NCI-H1048 (cell line): ENCODE results near the gene NPLOC4.
"Not testable (repeated sequence)": the region's sequence is repeated elsewhere in the genome, so short reads cannot be mapped to it uniquely, and the experiment has no call there.

Source experiments
- DNase-seq: peaks from one replicate; lab custom pipeline; 2025; lab: John Stamatoyannopoulos, UW

The NPLOC4 gene

DNA sequence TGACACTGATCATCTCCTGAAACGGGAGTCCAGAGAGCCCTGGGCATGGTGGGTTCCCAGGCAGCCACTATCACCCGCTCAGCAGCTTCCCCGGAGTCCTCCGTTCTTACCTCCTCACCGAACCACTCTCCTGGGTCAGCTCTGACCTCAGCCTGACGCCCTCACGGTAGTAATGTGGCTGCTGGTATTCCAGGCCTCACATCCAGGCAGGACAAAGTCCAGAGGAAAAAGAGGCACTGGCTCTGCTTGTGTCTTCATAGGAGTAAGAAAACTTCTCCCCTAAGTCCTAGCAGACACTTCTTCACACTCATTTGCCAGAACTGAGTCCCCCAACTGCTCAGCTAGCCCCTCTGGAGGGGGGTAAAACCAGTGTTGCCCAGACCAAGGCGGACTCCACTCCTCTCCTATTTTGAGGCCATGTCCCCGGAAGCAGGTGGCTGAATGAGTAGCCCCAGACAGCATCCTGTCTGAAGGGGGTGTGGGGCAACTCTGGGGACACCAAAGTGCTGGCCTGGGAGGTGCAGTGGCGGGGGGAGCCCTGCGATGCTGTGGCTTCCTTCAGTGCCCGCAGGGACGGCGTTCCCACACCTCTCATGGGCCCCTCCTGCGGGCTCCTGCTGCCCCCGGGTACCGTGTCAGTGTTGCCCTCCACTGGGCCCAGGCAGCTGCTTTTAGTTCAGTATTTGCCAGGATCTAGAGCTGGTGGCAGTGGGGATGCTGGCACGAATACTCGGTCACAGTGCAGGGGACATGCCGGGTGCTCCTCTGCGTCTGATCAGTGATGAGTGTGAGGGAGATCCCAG lies 103.4 kb downstream of the NPLOC4 start:
- DNase-seq: no peak

DNA sequence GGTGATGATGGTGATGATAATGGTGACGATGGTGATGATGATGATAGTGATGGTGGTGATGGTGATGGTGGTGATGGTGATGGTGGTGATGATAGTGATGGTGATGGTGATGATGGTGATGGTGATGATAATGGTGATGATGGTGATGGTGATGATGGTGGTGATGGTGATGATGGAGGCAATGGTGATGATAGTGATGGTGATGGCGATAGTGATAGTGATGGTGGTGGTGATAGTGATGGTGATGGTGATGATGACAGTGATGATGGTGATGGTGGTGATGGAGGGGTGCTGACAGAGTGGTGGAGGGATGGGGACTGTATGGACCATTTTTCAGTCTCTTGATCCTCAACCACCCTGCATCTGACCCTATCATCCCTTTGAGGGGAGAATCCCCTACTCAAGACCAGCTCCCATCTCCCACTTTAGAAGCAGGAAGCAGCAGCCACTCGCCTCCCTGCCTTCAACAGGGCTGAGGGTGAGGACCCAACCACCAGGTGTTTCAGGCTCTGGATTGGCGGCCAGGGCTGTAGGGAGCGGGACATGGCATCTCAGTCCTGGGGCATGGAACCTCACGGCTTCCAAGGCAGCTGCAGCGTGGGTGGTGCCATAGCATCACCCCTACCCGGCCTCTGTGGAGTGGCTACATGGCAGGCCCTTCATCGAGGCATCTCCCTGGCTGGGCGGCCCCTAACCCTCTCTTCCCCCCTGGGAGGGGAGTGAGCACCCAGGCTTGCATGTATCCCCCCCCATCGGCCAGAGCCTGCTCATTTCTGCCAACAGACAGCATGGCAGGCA lies 104.2 kb downstream of the NPLOC4 start:
- no peak for DNase-seq

DNA sequence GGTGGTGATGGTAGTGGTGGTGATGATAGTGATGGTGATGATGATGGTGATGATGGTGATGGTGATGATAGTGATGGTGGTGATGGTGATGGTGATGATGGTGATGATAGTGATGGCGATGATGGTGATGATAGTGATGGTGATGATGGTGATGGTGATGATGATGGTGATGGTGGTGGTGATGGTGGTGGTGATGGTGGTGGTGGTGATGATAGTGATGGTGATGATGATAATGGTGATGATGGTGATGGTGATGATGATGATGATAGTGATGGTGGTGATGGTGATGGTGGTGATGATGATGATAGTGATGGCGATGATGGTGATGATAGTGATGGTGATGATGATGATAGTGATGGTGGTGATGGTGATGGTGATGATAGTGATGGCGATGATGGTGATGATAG lies 104.9 kb downstream of the NPLOC4 start:
- not testable (repeated sequence) for DNase-seq

DNA sequence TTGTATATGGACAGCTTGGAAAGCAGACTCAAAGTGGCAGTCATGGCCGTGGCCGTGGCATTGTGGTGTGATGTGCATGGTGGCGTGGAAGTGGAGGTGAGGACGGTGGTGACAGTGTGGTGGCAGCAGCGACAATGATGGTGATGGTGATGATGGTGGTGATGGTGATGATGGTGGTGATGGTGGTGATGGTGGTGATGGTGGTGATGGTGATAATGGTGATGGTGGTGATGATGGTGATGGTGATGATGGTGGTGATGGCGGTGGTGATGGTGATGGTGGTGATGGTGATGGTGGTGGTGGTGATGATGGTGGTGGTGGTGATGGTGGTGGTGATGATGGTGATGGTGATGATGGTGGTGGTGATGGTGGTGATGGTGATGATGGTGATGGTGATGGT lies 105.9 kb downstream of the NPLOC4 start:
- DNase-seq: not testable (repeated sequence)

DNA sequence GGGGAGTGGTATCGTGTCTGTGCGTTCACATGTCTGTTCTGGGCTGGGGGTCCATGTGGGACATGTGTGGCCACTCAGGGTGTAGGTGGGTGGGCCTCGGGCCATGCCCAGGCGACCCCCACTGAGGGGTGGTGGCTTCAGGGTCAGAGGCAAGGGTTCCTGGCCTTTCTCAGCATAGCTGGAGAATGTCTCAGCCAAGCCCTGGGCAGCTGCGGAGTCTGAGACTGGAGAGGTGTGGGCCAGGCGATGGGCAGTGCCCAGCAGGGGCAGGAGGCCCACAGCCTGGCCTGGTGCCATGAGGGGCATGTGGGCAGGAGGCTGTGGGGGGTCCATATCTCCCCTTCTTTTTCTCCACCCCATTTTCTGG lies 107.5 kb downstream of the NPLOC4 start:
- DNase-seq: no peak

DNA sequence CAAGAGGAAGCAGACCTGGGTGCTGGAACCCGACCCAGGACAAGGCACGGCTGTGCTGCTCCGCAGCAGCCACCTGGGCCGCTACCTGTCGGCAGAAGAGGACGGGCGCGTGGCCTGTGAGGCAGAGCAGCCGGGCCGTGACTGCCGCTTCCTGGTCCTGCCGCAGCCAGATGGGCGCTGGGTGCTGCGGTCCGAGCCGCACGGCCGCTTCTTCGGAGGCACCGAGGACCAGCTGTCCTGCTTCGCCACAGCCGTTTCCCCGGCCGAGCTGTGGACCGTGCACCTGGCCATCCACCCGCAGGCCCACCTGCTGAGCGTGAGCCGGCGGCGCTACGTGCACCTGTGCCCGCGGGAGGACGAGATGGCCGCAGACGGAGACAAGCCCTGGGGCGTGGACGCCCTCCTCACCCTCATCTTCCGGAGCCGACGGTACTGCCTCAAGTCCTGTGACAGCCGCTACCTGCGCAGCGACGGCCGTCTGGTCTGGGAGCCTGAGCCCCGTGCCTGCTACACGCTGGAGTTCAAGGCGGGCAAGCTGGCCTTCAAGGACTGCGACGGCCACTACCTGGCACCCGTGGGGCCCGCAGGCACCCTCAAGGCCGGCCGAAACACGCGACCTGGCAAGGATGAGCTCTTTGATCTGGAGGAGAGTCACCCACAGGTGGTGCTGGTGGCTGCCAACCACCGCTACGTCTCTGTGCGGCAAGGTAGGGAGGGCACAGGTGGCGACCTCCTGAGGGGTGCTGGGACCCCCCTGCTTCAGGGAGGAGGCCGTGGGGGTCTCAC lies 108.1 kb downstream of the NPLOC4 start:
- DNase-seq: no peak

DNA sequence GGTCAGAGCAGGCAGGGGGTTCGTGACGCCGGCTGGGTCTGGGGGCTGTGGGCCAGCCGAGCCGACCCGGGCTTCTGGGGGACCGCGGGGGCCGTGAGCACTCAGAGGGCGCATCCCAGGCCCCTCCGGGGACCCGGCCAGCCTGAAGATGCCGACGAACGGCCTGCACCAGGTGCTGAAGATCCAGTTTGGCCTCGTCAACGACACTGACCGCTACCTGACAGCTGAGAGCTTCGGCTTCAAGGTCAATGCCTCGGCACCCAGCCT lies 108.6 kb downstream of the NPLOC4 start:
- DNase-seq: no peak

DNA sequence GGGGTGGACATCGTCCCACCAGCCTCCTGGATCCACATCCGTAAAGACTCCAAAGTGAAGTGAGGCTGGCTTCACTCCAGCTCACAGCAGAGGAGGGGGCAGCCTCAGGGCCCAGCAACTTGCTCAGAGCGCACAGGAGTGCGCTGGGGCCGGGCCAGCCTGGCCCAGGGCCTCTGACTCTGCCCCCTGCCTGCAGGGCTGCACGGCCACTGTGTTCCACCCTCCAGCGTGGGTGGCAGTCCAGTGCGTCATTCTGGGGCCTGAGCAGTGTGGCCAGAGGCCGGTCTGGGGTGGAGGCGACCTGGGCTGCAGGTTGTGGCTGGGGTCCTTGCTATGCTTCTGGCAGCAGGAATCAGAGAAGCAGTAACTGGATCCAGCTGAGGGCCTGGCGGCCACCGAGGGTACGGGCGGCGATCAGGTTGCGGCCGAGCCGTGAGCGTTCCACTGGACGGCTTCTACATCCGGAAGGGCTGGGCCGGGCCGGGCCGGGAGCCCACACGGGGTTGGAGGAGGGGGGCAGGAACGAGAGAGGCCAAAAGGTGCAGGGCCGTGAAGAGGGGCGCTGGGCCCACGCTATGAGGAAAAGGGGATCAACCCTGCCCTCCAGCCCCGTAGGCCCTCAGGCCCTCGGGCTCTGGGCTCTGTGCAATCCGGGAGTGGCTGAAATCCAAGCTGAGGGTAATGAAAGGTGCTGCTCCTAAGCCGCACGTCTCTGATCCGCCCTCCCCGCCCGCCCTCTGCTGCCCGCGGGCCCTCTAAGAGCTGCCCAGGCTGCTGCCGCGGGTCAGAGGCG lies 109.1 kb downstream of the NPLOC4 start, which contains the start of gene FSCN2:
Gene FSCN2, plus strand, starts transcription at position 787 of the 793 bp plus-strand sequence. CDS start 155 bp downstream, outside the sequence.
- DNase-seq: no peak

DNA sequence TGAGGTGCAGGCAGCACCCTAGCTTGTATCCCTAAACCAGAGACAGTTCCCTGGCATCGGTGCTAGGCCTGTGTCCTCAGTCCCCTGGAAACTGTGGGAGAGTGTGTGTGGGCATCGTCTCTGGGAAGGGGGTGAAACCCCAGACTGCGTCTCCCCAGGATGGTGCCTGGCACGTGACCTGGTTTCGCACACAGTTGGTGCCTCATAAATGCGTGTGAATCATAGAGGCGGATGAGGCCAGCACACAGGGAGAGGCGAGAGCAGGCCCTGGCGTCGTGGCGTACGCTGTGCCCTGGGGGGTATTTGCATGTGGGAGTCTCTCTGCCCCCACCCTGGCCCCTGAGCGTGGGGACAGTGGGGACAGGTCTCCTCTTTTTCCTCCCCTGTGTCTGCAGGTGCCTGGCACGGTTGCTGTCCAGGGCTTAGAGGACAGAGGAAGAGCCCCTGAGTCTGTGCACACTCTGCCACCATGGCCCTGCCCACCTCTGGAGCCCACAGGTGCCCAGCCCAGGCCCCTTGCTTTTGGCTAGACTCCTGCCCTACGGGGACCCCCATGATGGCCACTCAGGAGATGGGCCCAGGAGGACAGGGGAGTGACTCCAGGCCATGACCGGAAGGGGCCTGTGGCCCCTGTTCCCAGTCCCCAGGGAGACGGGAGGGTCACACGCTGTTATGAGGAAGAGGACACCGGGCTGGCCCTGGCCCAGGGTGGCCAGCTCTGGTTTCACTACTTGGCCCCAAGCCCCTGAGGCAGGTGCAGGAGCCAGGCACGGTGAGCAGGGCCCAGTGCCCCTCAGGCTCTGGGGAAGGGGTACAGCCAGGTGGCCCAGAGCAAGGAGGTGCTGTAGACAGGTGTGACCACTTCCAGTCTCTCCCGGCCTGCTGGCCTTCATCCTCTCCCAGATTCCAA lies 110.0 kb downstream of the NPLOC4 start:
- no peak for DNase-seq

DNA sequence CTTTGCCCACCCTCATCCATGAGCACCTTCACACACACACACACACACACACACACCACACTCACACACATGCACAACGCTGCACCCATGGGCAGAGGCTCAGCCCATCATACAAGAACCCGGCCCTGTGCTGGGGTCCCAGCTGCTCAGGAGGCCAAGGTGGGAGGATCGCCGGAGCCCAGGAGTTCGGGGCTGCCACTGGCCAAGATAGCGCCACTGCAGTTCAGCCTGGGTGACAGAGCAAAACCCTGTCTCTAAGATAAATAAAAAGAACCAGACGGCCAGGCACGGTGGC lies 112.1 kb downstream of the NPLOC4 start:
- DNase-seq: no peak

DNA sequence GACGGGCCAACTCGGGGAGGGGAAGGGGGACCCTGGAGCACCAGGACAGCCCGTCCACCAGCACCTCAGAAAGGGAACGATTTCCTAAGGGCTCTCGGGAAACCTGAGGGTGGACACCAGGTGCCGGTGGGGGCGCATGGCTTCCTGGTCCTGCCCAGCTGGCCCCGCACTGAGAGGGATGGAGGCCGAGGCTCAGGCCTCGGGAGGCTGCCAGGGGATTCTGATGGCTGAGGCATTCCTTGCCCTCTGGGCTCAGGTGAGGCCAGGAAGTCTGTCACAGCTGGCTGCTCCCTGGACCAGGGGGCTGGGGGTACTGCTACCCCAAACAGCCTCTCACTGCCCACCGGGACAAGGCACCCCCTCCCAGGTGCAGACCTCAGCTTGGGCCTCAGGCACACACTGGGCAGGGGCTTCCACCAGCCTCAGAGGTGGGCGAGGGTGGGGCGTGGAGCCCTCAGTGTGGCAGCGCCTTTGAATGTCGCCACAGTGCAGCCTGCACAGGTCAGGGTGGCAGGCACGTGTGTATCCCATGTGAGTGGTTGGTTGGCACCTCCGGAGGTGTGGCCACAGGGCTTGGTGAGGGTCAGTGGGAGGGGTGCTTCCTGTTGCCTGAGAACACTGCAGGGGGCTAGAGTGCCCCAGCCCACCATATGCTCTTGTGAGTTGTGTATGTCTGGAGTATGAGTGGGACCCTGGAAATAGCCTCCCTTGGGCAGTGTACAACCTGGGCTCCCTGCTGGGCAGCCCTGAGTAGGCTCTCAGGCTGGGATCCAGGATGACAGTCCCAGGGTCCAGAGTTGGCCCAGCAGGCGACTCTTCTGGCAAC lies 112.7 kb downstream of the NPLOC4 start:
- DNase-seq: no peak

DNA sequence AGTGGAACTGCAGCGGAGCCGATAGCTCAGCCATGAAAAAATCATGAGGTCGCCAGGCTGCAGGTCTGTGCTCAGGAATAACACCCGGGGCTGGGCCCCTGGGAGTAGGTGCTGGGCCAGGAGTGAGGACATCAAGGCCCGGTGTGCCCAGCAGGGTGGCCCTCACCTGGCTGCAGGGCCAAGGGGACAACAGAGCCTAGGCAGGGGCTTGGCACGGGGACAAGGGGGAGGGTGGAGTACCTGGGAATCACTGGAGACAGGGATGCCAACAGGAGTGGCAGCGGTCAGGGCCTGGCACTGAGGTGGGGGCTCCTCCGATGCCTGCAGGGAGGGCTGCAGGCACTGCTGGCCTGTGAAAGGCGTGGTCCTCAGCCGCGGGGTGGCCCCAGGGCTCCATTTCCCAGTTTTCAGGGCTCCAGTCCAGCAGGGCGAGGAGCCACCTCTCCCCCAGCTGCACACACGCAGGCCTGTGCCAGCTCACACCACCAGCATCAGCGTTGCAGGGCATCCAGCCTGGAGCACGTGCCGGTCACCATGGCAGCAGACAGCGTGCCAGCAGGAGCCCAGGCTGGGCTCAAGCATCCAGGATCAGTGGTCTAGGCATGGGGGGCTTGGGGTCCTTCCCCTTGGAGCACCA lies 113.4 kb downstream of the NPLOC4 start:
- no peak for DNase-seq

DNA sequence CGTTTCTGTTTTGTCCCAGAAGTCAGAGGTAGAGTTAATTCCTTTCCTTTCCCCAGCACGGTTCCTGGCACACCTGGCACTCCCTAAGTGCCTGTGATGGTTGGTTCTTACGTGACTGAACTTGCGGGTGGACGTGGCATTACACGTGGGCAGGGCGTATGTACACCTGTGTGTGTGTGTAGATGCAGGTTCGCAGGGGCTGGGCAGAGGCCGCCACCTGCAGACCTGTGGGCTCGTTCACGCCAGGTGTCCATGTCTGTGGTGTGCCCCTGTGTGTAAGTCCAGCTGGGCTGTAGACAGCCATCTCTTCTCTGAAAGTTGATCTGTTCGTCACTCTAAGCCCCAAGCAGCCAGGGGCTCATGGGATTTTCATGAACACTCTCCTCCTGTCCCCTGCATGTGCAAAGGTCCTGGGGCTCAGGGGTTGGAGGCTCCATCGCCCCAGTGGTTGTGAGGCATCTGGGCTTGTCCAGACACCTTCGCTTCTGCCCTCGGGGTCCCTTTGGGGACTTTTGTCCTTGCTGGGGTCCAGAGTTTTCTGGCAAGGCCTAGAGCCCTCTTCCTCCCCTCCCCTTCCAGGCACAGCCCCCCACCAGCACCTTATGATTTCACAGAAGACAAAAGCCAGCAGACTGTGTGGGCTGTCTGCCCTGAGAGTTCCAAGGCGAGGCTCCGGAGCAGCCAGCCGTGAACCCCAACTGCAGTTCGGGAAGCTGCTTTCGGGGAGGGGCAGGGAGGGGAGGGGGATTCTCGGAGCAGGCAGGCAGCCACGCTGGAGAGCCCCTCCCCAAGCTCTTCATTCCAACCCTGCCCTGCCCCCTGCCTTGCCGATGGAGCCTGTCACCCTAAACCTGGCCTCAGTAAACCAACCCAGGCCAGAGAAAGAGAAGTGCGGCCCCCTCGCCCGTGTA lies 114.2 kb downstream of the NPLOC4 start:
- DNase-seq: no peak

DNA sequence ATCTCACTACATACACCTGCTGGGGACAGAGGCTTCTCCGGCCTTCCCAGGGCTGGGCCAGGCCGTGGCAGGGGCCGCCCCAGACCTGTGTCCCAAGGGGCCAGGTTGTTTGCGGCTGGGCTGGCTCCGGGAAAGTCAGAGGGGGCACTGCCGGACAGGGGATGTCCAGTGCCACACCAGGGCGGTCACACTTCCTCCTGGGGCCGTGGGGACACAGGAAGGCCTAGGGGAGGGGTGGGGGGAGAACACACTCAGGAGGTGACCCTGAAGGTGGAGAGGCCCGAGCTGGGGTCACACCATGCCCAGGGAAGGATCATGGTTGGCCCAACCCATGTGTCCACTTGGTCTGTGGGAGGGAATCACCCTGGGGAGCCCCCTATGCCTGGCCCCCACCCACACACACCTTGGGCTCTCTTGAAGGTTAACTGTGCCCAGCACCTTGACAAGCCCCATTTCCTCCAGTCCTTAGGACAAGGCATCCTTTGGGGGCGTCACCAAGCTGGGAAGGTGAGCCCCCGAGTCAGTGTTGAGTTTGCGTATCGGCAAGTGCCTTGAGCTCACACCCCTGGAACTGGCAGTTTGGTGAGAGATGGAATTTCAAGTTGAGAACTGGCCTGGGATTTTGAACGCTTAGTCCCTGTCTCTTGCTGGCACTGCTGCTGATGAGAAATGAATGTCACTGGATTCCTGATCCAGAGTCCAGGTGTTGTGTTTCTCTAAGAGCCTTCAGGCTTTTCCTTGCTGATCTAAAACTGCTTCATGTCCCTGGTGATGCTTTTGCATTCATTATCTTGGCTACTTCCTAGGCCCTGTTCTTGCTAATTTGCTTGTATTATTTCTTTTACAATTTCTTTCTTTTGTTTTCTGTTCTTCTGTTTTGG lies 116.7 kb downstream of the NPLOC4 start:
- DNase-seq: no peak

DNA sequence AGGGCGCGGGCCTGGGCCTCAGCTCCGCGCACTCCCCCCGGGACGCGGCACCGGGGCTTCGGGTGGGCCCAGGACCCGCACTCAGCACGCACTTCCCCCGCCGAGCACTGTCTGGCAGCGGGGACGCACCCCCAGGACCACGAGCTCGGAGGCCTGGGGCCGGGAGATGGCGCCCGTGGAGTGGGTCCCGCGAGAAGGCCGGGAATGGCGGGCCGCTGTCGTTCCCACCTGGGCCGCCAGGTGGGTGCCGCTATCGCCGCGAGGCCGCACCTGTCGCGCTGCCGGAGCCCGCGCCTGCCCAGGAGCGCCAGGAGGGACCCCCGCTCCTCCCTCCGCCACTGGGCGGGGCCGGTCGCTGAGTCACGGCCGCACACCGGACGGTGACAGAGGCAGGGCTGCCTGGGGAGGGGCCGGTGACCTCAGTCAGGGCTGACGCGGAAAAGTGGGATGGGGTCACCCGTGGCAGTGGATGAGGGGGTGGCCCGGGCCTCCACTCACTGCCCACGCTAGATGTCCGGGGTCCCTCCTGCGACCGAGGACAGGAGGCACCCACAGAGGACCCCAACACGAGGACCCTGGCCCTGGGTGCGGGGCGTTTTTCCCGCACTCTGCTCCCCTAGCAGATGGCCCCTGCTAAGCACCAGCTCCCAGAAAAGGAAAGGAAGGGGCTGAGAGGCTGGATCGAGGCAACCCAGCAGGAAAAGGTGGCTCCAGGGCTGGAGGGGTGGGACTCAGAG lies 117.5 kb downstream of the NPLOC4 start:
- DNase-seq: no peak

DNA sequence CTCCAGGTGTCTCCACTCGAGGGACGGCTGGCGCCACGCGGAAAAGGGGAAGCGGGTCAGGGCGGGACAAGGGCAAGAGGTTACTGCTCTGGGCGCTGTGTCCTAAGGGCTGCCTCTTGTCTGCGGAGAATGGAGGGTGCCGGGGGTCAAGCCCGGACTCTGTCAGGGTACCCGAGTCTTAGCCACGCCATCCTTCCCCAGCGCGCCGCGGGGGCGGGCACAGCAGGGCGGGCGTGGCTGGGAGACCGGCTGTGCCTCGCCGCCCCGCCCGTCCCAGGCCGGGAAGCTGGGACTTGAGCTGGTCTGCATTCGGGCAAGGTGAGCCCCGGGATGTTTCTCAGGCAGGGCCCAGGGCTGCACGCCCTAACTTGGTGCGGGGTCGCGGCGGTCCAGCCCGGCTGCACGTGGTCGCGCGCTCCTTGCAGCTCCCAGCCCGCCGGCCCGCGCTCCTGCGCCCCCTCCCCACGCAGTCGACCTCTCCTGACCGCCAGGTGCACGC lies 118.1 kb downstream of the NPLOC4 start:
- DNase-seq: no peak
